ENCODE data around the gene PDE4A. TPM values are rescaled to one million over a fixed set of nuclear protein-coding genes. Genes with fewer than 3 reads are reported as not detected.
A peak's percentile ranks its signal among the peaks of the same experiment; 100 is the strongest.

Gene PDE4A
- total and polyA plus RNA-seq, 2 of the 13 experiments (the other 11 are each of a cell fraction or from before 2014, with no cell fraction given), result 1.1 to 4.1 TPM

DNA sequence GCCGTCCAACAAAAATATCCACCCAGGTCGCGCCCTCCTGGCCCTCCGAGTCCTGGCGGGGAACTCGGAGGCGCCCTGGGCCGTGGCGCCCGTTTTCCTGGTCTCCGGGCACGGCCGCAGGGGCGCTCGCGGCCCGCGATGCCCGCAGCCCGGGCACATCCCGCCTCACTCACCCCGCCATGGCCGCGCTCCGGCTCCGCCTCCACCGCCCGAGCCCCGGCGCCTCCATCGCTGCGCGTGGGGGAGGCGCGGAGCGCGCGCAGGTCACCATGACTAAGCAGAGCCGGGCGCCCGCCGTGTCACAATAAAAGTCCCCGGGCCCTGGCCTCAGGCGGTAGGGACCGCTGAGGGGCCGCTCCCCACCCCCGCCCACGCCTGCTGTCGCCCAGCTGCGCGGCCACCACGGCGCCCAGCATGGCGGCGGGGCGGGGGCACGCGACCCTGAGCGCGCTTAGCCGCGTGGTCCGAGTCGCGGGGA, 82.2 kb downstream of the PDE4A start (continued):
- TF ChIP-seq ZFYVE20 (CRISPR knock-in tag; IDR thresholded peaks at IDR 0.05; ENCODE audit: borderline replicate concordance, low read depth), result no peak
- no peak for TF ChIP-seq ZNF644 (CRISPR knock-in tag; IDR thresholded peaks at IDR 0.05; ENCODE audit: low read depth)
- 0 out of 2 replicates have a peak, but pooled peaks have one; percentile 23 for TF ChIP-seq CENPT (CRISPR knock-in tag; IDR thresholded peaks at IDR 0.05; ENCODE audit: low read depth)
- TF ChIP-seq, protein P1, sequence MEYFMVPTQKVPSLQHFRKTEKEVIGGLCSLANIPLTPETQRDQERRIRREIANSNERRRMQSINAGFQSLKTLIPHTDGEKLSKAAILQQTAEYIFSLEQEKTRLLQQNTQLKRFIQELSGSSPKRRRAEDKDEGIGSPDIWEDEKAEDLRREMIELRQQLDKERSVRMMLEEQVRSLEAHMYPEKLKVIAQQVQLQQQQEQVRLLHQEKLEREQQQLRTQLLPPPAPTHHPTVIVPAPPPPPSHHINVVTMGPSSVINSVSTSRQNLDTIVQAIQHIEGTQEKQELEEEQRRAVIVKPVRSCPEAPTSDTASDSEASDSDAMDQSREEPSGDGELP (IDR thresholded peaks at IDR 0.05; ENCODE audit: borderline replicate concordance, low read depth), result peak; percentile 83; the same call in 1 of the 2 replicates
- peak; percentile 95 for TF ChIP-seq MAFG (CRISPR knock-in tag; IDR thresholded peaks at IDR 0.05)
- TF ChIP-seq, protein P2, sequence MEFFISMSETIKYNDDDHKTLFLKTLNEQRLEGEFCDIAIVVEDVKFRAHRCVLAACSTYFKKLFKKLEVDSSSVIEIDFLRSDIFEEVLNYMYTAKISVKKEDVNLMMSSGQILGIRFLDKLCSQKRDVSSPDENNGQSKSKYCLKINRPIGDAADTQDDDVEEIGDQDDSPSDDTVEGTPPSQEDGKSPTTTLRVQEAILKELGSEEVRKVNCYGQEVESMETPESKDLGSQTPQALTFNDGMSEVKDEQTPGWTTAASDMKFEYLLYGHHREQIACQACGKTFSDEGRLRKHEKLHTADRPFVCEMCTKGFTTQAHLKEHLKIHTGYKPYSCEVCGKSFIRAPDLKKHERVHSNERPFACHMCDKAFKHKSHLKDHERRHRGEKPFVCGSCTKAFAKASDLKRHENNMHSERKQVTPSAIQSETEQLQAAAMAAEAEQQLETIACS (CRISPR knock-in tag; IDR thresholded peaks at IDR 0.05), result peak; percentile 86
- TF ChIP-seq ZNF747 (CRISPR knock-in tag; IDR thresholded peaks at IDR 0.05; ENCODE audit: borderline replicate concordance), result peak; percentile 50; the same call in 1 of the 2 replicates
- TF ChIP-seq YEATS4 (CRISPR knock-in tag; IDR thresholded peaks at IDR 0.05; ENCODE audit: borderline replicate concordance), result peak; percentile 95
- TF ChIP-seq ZNF839 (CRISPR knock-in tag; IDR thresholded peaks at IDR 0.05; ENCODE audit: borderline replicate concordance), result peak; percentile 51; the same call in 1 of the 2 replicates
- peak; percentile 57 for TF ChIP-seq ZNF12 (CRISPR knock-in tag; IDR thresholded peaks at IDR 0.05)
- TF ChIP-seq MTF2 (CRISPR knock-in tag; IDR thresholded peaks at IDR 0.05; ENCODE audit: borderline replicate concordance), result no peak
- TF ChIP-seq, protein P3, sequence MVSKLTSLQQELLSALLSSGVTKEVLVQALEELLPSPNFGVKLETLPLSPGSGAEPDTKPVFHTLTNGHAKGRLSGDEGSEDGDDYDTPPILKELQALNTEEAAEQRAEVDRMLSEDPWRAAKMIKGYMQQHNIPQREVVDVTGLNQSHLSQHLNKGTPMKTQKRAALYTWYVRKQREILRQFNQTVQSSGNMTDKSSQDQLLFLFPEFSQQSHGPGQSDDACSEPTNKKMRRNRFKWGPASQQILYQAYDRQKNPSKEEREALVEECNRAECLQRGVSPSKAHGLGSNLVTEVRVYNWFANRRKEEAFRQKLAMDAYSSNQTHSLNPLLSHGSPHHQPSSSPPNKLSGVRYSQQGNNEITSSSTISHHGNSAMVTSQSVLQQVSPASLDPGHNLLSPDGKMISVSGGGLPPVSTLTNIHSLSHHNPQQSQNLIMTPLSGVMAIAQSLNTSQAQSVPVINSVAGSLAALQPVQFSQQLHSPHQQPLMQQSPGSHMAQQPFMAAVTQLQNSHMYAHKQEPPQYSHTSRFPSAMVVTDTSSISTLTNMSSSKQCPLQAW (CRISPR knock-in tag; IDR thresholded peaks at IDR 0.05), result peak; percentile 31; the same call in 1 of the 2 replicates
- no peak for TF ChIP-seq ZNF292 (CRISPR knock-in tag; IDR thresholded peaks at IDR 0.05; ENCODE audit: borderline replicate concordance, low read depth)
- TF ChIP-seq, protein P4, sequence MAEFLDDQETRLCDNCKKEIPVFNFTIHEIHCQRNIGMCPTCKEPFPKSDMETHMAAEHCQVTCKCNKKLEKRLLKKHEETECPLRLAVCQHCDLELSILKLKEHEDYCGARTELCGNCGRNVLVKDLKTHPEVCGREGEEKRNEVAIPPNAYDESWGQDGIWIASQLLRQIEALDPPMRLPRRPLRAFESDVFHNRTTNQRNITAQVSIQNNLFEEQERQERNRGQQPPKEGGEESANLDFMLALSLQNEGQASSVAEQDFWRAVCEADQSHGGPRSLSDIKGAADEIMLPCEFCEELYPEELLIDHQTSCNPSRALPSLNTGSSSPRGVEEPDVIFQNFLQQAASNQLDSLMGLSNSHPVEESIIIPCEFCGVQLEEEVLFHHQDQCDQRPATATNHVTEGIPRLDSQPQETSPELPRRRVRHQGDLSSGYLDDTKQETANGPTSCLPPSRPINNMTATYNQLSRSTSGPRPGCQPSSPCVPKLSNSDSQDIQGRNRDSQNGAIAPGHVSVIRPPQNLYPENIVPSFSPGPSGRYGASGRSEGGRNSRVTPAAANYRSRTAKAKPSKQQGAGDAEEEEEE (CRISPR knock-in tag; IDR thresholded peaks at IDR 0.05; ENCODE audit: borderline replicate concordance), result no peak
- TF ChIP-seq ADNP (CRISPR knock-in tag; IDR thresholded peaks at IDR 0.05), result no peak
- peak; percentile 46; the same call in 1 of the 2 replicates for TF ChIP-seq ZMAT3 (CRISPR knock-in tag; conservative IDR thresholded peaks at IDR 0.05)
- no peak for TF ChIP-seq ZNF432 (CRISPR knock-in tag; IDR thresholded peaks at IDR 0.05; ENCODE audit: borderline replicate concordance)
- TF ChIP-seq, protein P5, sequence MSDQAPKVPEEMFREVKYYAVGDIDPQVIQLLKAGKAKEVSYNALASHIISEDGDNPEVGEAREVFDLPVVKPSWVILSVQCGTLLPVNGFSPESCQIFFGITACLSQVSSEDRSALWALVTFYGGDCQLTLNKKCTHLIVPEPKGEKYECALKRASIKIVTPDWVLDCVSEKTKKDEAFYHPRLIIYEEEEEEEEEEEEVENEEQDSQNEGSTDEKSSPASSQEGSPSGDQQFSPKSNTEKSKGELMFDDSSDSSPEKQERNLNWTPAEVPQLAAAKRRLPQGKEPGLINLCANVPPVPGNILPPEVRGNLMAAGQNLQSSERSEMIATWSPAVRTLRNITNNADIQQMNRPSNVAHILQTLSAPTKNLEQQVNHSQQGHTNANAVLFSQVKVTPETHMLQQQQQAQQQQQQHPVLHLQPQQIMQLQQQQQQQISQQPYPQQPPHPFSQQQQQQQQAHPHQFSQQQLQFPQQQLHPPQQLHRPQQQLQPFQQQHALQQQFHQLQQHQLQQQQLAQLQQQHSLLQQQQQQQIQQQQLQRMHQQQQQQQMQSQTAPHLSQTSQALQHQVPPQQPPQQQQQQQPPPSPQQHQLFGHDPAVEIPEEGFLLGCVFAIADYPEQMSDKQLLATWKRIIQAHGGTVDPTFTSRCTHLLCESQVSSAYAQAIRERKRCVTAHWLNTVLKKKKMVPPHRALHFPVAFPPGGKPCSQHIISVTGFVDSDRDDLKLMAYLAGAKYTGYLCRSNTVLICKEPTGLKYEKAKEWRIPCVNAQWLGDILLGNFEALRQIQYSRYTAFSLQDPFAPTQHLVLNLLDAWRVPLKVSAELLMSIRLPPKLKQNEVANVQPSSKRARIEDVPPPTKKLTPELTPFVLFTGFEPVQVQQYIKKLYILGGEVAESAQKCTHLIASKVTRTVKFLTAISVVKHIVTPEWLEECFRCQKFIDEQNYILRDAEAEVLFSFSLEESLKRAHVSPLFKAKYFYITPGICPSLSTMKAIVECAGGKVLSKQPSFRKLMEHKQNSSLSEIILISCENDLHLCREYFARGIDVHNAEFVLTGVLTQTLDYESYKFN (CRISPR knock-in tag; conservative IDR thresholded peaks at IDR 0.05), result peak; percentile 45; the same call in 1 of the 2 replicates
- peak; percentile 29 for TF ChIP-seq TSC22D2 (CRISPR knock-in tag; IDR thresholded peaks at IDR 0.05; ENCODE audit: borderline replicate concordance)
- peak; percentile 43 for TF ChIP-seq ZNF552 (CRISPR knock-in tag; IDR thresholded peaks at IDR 0.05; ENCODE audit: borderline replicate concordance)
- TF ChIP-seq KAT7 (CRISPR knock-in tag; IDR thresholded peaks at IDR 0.05; ENCODE audit: borderline replicate concordance), result peak; percentile 45; the same call in 1 of the 2 replicates
